Skin epidermis (tissue), 12 donors: Measurements from ENCODE around the gene NPHP1.
A peak's percentile ranks its signal among the peaks of the same experiment; 100 is the strongest.
"Not testable (repeated sequence)": the region's sequence is repeated elsewhere in the genome, so short reads cannot be mapped to it uniquely, and the experiment has no call there.

Experiments used
- H3K27ac ChIP-seq, 21 experiments: fragments of 200-600 bp; sonication (generic) in 11 of 21; one replicate each; pipeline ENCODE4 v1.5.0; 2020; ENCODE audit warnings: mild to moderate bottlenecking in 3 of 21, inconsistent platforms in 2 of 21, moderate library complexity in 2 of 21
- H3K4me3 ChIP-seq, 7 experiments: fragments of 200-600 bp; sonication (generic) in 2 of 7; one replicate each; pipeline ENCODE4 v1.5.0; 2020; ENCODE audit warnings: inconsistent platforms in 2 of 7, mild to moderate bottlenecking in 2 of 7, moderate library complexity in 1 of 7

NPHP1 gene

DNA sequence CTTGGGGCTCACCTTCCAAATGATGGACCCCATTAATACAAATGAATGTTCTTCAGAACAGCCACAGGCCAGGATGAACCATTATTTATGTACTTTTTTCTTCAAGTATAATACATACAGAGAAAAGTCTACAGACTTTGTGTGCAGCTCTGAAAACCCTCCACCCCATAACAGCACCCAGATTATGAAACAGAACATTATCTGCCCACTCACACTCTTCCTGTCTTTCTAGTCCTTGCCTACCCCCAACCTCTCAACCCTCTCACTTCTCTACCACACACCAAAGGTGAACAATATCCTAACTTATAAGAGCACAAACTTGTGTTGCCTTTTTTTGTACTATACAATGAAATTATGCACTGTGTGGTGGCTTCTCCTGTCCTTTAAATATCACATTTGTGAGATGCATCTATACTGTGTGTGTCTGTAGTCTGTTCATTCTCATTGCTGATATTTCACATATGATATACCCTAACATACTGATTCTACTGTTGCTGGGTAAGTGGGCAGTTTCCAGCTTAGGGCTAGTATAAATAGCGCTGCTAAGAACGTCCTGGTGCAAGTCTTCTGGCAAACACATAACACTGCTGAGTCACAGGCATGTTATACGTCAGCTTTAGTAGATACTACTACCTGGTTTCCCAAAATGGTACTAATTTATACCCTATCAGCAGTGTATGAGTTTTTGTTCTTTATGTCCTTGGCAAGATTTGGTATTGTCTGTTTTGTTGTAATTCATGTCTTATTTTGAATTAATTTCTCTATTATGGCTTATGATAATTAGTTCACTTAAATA, 1.0 kb upstream of the NPHP1 start:
- no peak overlapping the region for H3K27ac ChIP-seq
- no peak overlapping the region for H3K4me3 ChIP-seq

DNA sequence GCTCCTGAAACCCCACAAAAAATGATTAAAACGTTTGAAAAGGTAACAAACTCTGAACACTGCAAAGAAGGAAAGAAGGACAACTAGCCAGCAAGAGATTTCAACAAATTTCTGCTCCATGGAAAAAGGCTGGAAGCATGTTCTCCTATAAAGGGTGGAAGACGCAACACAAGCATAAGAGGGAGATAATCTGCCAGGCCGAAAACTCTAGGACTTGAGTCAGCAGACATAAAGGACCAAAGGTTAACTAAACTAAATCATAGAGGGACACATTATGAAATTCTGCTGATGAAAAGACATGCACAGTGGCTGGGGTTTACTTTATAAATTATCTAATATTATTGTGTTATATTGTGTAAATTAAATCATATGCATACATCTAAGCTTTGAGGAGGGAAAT, 6.8 kb downstream of the NPHP1 start:
- no peak overlapping the region for H3K4me3 ChIP-seq
- no peak overlapping the region for H3K27ac ChIP-seq

DNA sequence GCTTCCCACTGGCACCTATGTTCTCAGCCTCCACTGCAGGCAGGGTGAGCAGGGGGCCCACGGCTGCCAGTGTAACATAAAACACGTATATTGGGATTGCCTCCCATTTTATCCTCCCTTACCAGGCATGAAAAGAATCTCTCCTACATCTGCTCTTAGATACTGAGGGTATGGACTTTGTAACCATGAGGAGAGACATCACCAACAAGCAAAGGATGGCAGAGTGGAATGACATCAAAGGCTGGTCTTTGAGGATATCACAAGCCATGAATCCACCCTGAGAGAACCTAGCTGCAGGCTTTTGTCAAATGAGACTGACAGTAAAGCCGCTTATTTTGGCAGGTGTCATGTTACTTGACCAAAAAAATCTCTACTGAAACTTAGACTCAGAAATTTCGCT, 7.4 kb downstream of the NPHP1 start:
- H3K27ac ChIP-seq: no peak overlapping the region
- no peak overlapping the region for H3K4me3 ChIP-seq

DNA sequence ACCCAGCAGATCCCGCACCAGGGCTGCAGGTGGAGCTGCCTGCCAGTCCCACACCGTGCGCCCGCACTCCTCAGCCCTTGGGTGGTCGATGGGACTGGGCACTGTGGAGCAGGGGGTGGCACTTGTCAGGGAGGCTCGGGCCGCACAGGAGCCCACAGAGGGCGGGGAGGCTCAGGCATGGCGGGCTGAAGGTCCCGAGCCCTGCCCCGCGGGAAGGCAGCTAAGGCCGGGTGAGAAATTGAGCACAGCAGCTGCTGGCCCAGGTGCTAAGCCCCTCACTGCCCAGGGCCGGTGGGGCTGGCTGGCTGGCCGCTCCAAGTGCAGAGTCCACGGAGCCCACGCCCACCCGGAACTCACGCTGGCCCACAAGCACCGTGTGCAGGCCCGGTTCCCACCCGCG, 14.6 kb downstream of the NPHP1 start:
- H3K4me3 ChIP-seq, H3K27ac ChIP-seq: not testable (repeated sequence)

DNA sequence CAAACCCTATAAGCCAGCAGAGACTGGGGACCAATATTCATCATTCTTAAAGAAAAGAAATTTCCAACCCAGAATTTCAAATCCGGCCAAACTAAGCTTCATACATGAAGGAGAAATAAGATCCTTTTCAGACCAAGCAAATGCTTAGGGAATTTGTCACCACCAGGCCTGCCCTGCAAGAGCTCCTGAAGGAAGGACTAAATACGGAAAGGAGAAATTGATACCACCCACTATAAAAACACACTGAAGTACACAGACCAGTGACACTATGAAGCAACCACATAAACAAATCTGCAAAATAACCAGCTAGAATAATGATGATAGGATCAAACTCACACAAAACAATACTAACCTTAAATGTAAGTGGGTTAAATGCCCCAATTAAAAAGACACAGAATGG, 22.4 kb downstream of the NPHP1 start:
- Histone ChIP-seq H3K4me3 (no peak overlapping the region), H3K27ac (no peak overlapping the region)

DNA sequence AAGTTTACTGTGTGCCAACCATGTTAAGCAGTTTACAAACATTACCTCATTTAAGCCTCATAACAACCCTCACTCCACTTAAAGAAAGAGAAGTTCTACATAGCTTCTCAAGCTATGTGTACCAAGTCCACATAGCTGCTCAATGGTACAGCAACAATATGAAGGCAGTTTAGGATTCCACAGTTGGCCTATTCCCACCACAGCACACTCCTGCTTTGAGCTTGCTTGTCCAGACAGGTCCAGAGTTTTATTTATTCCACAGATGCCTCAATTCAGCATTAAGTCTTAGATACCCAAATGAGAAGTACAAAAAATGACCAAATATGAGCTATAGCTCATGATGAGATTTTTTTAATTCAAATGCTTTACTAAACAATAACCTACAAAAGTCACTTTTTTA, 24.8 kb downstream of the NPHP1 start:
- Histone ChIP-seq H3K4me3 (no peak overlapping the region), H3K27ac (no peak overlapping the region)

DNA sequence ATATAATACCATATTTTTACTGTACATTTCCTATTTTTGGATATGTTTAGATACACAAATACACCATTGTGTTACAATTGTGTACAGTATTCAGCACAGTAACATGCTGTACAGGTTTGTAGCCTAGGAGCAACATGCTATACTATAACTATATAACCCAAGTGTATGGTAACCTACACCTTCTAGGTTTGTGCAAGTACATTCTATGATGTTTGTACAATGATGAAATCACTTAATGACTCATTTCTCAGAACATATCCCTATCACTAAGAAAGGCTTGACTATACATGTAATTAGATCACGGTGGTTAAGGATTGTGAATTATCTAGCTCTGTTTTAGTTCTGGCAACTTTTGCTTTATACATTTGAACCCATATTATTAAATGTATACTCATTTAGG, 31.3 kb downstream of the NPHP1 start:
- no peak overlapping the region for H3K27ac ChIP-seq
- H3K4me3 ChIP-seq: no peak overlapping the region

DNA sequence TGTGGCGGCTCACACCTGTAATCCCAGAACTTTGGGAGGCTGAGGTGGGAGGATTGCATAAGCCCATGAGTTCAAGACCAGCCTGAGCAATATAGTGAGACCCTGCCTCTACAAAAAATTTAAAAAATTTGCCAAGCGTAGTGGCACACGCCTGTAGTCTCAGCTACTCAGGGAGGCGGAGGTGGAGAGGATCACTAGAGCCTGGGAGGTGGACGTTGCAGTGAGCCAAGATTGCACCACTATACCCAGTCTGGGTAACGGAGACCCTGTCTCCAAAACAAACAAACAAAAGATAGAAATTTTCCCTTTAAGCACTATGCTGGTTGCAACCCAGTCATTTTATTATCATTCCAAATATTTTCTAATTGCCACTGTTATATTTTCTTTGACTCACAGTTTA, 32.3 kb downstream of the NPHP1 start:
- H3K27ac ChIP-seq: no peak overlapping the region
- H3K4me3 ChIP-seq: no peak overlapping the region

DNA sequence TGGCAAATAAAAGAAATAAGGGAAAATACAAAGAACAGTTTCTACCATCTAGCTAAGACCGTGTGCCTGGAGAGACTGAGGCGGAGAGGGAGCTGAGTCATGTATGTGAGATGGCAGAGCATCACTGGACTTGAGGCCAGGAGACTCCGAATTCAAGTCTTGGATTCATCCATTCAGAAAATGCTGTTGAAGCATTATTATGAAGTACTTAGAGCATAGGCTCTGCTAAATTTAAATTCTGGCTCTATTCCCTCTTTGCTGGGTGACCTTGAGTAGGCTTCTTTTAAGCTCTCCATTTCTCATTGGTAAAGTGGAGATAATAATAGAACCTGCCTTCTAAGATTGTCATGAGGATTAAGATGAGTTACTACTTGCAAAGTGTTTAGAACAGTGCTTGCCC, 34.7 kb downstream of the NPHP1 start:
- Histone ChIP-seq H3K4me3 (no peak overlapping the region), H3K27ac (no peak overlapping the region)

DNA sequence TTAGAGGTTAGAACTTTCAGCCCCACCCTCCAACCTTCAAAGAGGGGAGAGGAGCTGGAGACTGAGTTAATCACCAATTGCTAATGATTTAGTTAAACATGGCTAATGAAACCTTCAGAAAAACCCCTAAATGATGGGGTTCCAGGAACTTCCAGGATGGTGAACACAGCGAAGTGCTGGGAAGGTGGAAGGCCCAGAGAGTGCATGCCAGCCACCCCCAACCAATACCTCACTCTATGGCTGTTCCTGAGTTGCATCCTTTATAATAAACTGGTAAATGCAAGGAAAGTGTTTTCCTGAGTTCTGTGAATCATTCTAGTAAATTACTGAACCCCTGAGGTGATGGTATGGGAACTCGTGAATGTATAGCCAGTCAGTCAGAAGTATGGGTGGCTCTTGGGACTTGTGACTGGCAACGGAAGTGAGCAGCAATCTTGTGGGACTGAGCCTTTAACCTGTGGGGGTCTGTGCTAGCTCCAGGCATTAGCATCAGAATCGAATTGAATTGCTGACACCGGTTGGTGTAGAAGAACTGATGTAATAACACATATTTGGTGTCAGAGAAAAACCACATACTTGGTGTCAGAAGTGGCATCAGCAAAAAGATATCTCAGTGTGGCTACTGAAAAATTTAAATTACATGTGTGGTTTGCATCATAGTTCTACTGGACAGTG, 37.4 kb downstream of the NPHP1 start:
- no peak overlapping the region for H3K27ac ChIP-seq

DNA sequence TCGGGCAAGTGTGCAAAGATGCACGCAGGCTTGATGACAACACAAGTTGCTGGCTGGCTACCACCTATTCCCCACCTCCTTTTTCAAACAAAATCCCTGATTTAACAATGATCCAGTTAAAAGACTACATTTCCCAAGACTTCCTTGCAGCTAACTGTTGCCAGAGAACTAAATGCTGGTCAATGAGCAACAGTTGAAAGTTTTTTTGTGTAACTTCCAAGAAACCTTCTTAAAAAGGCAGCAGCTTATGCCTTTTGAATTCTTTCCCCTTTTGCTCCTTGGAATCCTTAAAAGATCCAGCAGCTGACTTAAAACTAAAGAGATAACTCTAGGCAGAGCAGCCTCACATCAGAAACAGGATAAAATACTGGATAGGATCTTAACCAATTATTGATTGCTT, 38.5 kb downstream of the NPHP1 start:
- Histone ChIP-seq H3K27ac (no peak overlapping the region), H3K4me3 (no peak overlapping the region)

More for the DNA sequence above, 37.4 kb downstream of the NPHP1 start:
- no peak overlapping the region for H3K4me3 ChIP-seq

DNA sequence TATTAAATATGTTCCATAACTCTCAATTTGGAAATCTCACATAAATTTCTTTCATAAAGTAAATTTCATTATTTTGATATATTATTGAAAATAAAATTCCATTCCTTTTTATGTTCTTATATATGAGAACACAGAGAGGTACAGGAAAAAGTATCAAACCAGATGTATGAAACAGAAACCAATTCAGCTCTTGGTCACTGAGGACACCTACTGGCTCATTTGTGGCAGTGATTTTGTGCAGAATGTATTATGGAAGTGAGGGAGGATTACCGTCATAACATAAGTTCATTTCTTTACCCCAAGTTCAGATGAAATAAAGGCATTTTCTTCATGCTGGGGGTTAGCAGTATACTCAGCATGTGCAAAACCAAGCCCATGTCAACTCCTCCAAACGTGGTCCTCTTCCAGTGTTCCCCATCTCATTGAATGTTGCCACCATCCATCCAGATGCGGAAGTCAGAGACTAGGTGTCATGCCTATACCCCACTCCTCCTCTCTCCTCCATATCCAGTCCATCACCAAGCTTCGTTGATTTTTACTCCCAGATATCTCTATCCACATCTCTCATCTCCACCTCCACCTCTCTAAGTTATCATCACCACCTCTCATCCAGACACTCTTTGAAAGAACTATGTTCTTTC, 47.5 kb downstream of the NPHP1 start:
- Histone ChIP-seq H3K4me3 (no peak overlapping the region), H3K27ac (peak overlapping the region in 3 of 21 experiments; percentile 11 to 67 (median 34))

DNA sequence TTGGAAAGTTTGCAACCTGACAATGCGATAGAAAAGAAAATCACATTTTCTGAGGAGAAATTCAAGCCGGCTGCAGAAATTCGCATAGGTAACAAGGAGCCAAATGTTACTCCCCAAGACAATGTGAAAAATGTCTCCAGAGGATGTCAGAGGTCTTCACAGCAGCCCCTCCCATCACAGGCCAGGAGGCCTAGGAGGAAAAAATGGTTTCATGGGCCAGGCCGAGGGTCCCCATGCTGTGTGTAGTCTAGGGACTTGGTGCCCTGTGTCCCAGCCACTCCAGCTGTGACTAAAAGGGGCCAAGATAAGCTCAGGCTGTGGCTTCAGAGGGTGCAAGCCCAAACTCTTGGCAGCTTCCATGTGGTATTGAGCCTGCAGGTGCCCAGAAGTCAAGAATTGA, 50.0 kb downstream of the NPHP1 start:
- not testable (repeated sequence) for H3K4me3 ChIP-seq, H3K27ac ChIP-seq

DNA sequence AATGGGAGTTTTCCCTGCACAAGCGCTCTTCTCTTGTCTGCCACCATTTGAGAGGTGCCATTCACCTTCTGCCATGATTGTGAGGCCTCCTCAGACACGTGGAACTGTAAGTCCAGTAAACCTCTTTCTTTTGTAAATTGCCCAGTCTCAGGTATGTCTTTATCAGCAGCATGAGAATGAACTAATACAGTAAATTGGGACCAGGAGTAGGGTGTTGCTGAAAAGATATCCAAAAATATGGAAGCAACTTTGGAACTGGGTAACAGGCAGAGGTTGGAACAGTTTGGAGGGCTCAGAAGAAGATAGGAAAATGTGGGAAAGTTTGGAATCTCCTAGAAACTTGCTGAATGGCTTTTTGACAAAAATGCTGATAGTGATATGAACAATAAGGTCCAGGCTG, 50.6 kb downstream of the NPHP1 start:
- H3K4me3 ChIP-seq, H3K27ac ChIP-seq: not testable (repeated sequence)

DNA sequence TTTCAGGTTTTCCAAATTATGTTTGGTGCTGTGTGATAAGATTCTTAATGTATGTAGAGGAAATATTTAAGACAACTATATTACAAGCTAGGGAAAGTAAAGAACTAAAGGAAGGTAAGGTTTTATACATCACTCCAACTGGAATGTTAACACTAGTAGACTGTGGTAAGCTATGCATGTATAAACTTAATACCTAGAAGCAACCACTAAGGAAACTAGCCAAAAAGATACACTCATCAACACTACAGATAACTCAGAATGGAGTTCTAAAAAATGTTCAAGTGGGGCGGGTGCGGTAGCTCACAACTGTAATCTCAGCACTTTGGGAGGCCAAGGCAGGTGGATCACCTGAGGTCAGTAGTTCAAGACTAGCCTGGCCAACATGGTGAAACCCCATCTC, 51.4 kb downstream of the NPHP1 start:
- Histone ChIP-seq H3K4me3 (no peak overlapping the region), H3K27ac (no peak overlapping the region)

DNA sequence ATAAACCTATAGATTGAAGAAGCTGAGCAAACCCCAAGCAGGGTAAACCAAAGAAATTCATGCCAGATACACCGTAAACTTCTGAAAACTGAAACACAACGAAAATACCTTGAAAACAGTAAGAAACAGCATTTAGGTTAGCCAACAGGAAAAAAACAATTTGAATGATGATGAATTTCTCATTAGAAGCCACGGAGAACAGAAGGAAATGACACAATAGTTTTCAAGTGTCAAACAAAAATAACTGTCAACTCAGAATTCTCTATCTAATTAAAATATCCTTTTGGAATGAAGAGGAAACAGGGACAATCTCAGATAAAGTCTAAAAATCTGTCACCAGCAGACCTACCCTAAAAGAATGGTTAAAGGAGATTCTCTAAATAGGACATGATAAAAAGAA, 51.9 kb downstream of the NPHP1 start:
- H3K4me3 ChIP-seq: no peak overlapping the region
- no peak overlapping the region for H3K27ac ChIP-seq

DNA sequence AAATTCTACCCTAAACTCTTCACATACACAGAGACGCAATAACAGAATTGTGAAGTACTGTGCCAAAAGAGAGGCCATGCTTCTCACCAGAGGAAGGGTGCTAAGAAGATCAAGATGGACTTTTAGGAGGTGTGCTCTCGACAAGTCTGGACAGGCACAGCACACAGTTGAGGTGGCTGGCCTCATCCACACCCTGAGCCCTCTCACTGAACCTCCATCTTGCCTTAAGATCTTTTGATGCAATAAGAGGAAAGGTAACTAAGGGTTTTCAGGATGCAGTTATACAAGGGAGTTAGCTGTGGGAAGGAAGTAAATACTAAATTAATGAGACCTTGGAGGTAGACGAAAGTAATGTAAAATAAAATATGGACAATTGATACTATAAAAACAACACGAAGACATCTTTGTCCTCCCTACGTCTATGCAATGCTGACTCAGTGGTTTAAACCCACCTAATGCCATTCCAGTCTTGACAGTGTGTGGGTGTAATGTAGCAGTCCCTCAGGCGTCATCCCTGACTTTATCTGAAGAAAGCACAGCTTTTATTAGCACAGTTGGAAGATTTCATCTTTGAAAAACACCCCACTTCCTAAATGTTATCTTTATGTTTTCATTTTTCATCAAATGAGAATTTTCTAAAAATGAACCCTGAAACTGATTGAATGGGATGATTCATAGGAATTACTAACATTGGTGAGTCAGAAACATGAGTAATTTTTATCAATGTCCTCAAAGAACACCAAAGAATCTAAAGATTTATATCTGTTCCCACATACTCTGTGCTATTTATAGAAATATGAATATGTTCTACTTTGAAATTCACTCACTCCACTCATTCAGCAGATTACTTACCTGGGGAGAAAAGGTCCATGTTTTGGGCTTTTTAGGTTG, 55.2 kb downstream of the NPHP1 start:
- no peak overlapping the region for H3K4me3 ChIP-seq
- peak overlapping the region in 4 of 21 experiments; percentile 1 to 50 (median 26) for H3K27ac ChIP-seq

DNA sequence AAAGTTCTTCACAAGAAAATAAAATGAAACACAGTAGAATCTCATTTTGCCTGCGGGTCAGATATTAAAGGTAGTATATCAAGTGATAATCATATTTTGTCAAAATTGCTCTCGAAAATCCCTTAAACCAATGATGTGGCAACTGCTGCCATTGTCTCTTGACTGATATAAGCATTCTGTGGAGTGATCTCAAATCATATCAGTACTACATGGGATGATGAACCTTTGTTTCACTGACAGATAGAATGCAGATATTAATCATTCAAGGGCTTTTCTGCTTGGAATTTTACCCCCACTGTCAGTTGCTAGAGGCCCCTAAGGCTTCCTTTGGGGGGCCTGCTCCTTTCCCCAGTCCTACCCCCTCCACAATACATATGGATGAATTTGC, 57.9 kb downstream of the NPHP1 start:
- Histone ChIP-seq H3K27ac (no peak overlapping the region), H3K4me3 (no peak overlapping the region)

DNA sequence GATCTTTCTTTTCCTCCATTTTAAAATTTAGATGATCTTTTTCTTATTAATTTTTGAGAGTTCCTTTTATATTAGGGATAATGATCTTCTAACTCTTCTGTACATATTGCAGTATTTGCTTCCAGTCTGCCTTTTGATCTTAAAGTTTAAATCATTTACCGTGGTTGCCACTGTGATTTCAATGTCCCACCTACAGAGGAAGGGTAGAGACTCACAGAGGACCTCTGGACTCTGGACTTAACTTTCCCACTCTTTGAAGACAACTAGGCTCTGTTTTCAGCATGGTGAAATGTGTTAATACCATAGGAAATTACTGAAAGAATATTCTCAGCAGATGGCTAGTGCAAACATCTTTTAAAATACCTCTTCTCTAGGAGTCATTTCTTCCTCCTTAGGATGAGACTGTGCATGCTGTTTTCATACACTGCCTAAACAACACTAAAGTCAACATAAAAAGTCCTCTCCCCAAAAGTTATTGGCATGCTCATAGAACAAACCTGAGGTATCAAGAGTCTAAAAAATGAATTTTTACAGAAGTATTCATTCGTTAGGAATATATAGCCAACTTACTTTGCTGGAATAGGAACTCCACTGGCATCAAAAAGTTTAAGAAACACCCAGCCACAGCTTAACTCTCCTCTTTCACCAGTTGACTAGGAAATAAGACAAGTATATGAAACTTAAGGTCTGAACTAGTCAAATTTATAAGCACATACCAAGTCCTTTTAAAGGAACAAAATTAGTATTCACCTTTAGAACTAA, 58.4 kb downstream of the NPHP1 start:
- Histone ChIP-seq H3K4me3 (no peak overlapping the region), H3K27ac (no peak overlapping the region)
